HEK293T (cell line): Measurements from ENCODE around the gene MS4A4E.
"Not testable (repeated sequence)": the region's sequence is repeated elsewhere in the genome, so short reads cannot be mapped to it uniquely, and the experiment has no call there.

Experiments used
- CTCF ChIA-PET: fragments of 350-600 bp; formaldehyde crosslinking; extraction: SDS; loops from one replicate; lab custom pipeline; 2021; ENCODE audit warnings: antibody characterized with exemption, inconsistent platforms; lab: Yijun Ruan, JAX
- POLR2A ChIA-PET: fragments of 350-600 bp; formaldehyde crosslinking; extraction: SDS; loops from one replicate; lab custom pipeline; 2020; ENCODE audit warnings: antibody characterized with exemption, inconsistent platforms; lab: Yijun Ruan, JAX
- DNase-seq: peaks from one replicate; pipeline ENCODE4 v3.0.0; 2012; ENCODE audit warnings: mixed read lengths; ENCODE audit errors: extremely low spot score
- ARNT ChIP-seq: fragments of 450-650 bp; IDR thresholded peaks from 2 replicates; pipeline ENCODE4 v1.6.1; 2017; ENCODE audit warnings: mild to moderate bottlenecking
- BHLHE40 ChIP-seq: fragments of 450-650 bp; IDR thresholded peaks from 2 replicates; pipeline ENCODE4 v1.6.1; 2016; ENCODE audit warnings: mild to moderate bottlenecking, moderate library complexity, borderline replicate concordance
- CTBP1 ChIP-seq: fragments of 450-650 bp; IDR thresholded peaks from 2 replicates; pipeline ENCODE4 v1.6.1; 2016; ENCODE audit warnings: borderline replicate concordance
- ELF4 ChIP-seq: fragments of 450-650 bp; IDR thresholded peaks from 2 replicates; pipeline ENCODE4 v1.6.1; 2017; ENCODE audit warnings: antibody characterized with exemption
- FOXA1 ChIP-seq: fragments of 450-650 bp; IDR thresholded peaks from 2 replicates; pipeline ENCODE4 v1.6.1; 2016; ENCODE audit warnings: mild to moderate bottlenecking
- FOXK2 ChIP-seq: fragments of 450-650 bp; IDR thresholded peaks from 2 replicates; pipeline ENCODE4 v1.6.1; 2016; ENCODE audit warnings: mild to moderate bottlenecking
- FOXM1 ChIP-seq: fragments of 450-650 bp; IDR thresholded peaks from 2 replicates; pipeline ENCODE4 v1.6.1; 2017; ENCODE audit warnings: mild to moderate bottlenecking, borderline replicate concordance
- HDGF ChIP-seq: fragments of 450-650 bp; IDR thresholded peaks from 2 replicates; pipeline ENCODE4 v1.6.1; 2017; ENCODE audit warnings: antibody characterized with exemption, borderline replicate concordance
- L3MBTL2 ChIP-seq: fragments of 450-650 bp; conservative IDR thresholded peaks from 2 replicates; pipeline ENCODE4 v1.6.1; 2016; ENCODE audit warnings: mild to moderate bottlenecking
- LEF1 ChIP-seq: fragments of 450-650 bp; IDR thresholded peaks from 2 replicates; pipeline ENCODE4 v1.6.1; 2017; ENCODE audit warnings: mild to moderate bottlenecking, borderline replicate concordance
- NFRKB ChIP-seq: fragments of 450-650 bp; IDR thresholded peaks from 2 replicates; pipeline ENCODE4 v1.6.1; 2016; ENCODE audit warnings: mild to moderate bottlenecking, moderate library complexity
- SP1 ChIP-seq: fragments of 450-650 bp; IDR thresholded peaks from 2 replicates; pipeline ENCODE4 v1.6.1; 2017
- SUZ12 ChIP-seq: fragments of 450-650 bp; IDR thresholded peaks from 2 replicates; pipeline ENCODE4 v1.6.1; 2016; ENCODE audit warnings: mild to moderate bottlenecking
- TARDBP ChIP-seq: fragments of 450-650 bp; IDR thresholded peaks from 2 replicates; pipeline ENCODE4 v1.6.1; 2016
- ZNF384 ChIP-seq: fragments of 450-650 bp; IDR thresholded peaks from 2 replicates; pipeline ENCODE4 v1.6.1; 2016
- TF ChIP-seq, protein P1 (sequence below): fragments of 450-650 bp; IDR thresholded peaks from 2 replicates; pipeline ENCODE4 v1.6.1; 2016

The MS4A4E gene

DNA sequence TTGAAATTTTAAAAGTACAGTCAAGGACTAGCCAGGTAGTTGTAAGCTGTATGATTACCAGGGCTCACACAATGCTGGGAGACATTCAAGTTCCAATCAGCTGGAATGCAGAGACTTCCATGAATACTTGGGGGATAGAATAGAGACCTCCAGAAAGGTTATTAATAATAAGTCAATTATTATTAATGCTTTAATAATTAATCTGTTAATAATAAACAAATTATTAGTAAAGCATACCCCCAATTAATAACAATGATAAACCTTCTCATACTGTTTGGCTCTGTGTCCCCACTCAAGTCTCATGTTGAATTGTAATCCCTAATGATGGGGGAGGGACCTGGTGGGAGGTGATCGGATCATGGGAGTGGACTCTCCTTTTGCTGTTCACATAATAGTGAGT lies 45.5 kb downstream of the MS4A4E start:
- DNase-seq = no peak
- POLR2A ChIA-PET = no interaction called here
- TF ChIP-seq ARNT (no peak), FOXK2 (no peak), L3MBTL2 (no peak)
- CTCF ChIA-PET = no interaction called here

DNA sequence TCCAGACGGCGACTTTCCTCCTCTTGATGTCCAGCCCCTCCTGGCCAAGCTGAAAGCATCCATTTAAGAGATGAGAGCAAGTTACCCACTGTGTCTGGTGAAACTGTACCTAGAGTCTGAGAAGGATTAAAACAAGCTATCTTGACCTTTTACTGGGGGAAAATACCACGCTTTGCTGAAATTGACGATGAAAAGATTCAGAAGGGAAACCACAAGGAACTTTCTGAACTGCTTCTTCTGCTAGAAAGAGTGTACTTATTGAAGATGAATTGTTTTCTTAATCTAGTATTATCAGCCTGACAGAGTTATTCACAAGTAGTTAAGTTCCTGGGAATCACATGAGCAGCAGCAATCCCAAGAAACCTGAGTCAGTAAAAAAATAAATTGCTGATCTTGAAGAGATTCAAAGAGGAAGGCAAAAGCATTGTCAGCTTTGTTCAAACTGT lies 47.0 kb downstream of the MS4A4E start:
- CTCF ChIA-PET = no interaction called here
- DNase-seq = no peak
- TF ChIP-seq CTBP1 (no peak), ELF4 (no peak), NFRKB (no peak), SP1 (no peak), L3MBTL2 (no peak)
- POLR2A ChIA-PET = no interaction called here

DNA sequence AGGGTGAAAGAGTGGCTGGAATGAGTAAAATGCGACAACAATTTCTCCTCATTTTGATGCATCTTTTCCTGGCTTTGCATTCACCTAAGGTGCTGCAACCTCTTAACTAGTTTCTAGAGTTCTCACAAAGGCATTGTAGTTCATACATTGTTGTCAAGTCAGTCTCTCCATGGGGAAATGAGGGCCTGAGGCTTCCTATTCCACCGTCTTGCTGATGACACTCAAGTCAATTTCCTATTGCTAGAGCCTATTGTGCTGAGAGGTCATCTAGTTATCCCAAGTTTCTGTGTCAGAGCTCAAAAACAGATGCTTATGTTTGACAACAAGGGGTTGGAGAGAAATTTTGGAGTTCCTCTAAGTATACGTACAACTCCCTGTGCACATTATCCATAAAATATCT lies 48.4 kb downstream of the MS4A4E start:
- TF ChIP-seq LEF1 = no peak
- no peak for TF ChIP-seq HDGF
- no peak for DNase-seq
- POLR2A ChIA-PET = no interaction called here
- CTCF ChIA-PET = interaction anchor here (1.3 kb wide), 1 partner anchor 15 kb away, joined by 3 read pairs; no protein-coding TSS in a partner anchor

DNA sequence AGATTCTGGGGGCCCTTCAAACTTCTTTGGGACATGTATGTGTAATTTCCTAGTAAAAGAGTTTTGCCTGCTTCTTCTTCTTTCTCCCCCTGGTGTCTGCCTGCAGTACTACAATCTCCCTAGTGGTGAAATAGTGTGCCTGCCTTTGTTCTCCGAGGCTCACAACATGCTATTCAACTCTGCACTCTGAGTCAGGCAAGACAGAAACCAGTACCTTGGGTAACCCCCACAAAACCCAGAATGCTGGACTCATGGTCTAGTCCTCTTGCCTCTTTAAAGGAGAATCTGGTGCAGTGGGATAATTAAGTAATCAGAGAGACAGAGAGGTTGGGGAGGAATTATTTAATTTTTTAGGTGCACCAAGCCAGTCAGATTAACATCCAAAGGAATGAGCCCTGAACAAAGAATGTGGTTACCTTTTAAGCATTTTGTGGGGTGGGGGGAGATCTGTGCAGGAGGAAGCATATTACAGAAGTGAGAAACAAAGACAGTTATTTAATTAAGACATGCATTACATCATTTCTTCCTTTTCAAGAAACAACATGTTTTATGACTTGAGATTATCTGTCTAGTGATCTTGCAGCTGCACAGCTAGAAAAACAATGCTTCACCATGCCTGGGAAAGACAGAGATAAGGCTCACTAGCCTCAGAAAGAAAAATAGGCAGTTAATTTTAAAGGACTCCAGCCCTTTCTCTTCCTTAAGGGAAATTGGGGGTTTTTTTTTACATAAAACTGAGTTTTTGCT lies 49.1 kb downstream of the MS4A4E start:
- CTCF ChIA-PET = interaction anchor here (1.3 kb wide), 1 partner anchor 14 kb away, joined by 3 read pairs; no protein-coding TSS in a partner anchor
- TF ChIP-seq ARNT (no peak), LEF1 (no peak), L3MBTL2 (no peak), FOXM1 (no peak), BHLHE40 (no peak), ZNF384 (no peak), HDGF (no peak), SUZ12 (no peak), CTBP1 (no peak), FOXA1 (no peak), SP1 (no peak), TARDBP (no peak), ELF4 (no peak), FOXK2 (no peak), NFRKB (no peak)
- TF ChIP-seq, protein P1, sequence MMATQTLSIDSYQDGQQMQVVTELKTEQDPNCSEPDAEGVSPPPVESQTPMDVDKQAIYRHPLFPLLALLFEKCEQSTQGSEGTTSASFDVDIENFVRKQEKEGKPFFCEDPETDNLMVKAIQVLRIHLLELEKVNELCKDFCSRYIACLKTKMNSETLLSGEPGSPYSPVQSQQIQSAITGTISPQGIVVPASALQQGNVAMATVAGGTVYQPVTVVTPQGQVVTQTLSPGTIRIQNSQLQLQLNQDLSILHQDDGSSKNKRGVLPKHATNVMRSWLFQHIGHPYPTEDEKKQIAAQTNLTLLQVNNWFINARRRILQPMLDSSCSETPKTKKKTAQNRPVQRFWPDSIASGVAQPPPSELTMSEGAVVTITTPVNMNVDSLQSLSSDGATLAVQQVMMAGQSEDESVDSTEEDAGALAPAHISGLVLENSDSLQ = no peak
- DNase-seq = peak; percentile 52
- POLR2A ChIA-PET = no interaction called here

DNA sequence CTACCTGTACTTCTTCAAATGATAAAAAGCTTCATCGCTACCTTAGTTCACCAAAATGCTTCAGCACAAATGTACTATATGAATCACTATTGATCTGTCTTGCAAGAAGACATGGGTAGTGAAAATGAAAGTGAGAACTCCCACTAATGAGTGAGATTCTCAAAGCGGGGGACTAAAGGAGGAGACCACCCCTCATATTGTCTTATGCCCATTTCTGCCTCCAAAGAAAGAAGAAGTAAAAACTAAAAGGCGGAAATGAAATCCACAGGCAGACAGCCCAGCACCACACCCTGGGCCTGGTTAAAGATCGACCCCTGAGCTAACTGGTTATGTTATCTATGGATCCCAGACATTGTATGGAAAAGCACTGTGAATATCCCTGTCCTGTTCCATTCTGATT lies 50.4 kb downstream of the MS4A4E start:
- POLR2A ChIA-PET, DNase-seq: not testable (repeated sequence)
- CTCF ChIA-PET = interaction anchor here (0.6 kb wide), 1 partner anchor 267 kb away, joined by 4 read pairs; no protein-coding TSS in a partner anchor

DNA sequence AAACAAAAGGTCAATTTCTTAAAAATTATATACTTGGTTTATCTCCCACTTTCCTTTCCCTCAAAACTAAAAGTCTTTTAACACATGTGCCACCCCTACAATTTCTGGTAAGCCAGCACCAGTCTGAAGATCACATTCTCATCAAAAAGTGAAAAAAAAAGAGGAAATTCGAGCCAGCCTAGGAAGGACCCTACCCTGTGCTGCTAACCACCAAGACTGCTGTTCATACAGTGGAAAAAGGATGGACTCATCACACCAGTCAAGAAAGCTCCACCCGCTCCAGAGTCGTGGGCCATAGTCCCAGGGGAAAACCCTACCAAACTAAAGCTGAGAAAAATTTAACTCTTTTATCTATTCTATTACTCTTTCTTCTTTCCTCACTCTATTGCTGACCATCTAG lies 54.5 kb downstream of the MS4A4E start:
- CTCF ChIA-PET, POLR2A ChIA-PET, DNase-seq: not testable (repeated sequence)

DNA sequence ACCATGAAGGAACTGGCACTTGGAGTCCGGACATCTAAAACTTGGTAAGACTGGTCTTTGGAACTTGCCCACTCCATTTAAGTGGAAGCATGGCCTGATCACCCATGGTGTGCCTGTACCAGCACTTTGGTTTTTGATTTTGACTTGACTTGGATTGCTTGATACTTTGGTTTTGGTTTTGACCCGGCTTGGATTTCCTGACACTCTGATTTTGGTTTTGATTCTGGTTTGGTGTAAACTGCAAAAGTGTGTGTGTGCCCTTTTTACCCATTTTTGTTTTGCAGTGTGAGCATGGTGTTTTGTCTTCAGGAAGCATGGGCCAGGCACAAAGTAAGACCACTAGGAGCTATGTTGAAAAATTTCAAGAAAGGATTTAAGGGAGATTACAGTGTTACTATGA lies 56.8 kb downstream of the MS4A4E start:
- CTCF ChIA-PET = interaction anchor here (0.6 kb wide), 1 partner anchor 251 kb away, joined by 3 read pairs; no protein-coding TSS in a partner anchor
- DNase-seq, POLR2A ChIA-PET: not testable (repeated sequence)

DNA sequence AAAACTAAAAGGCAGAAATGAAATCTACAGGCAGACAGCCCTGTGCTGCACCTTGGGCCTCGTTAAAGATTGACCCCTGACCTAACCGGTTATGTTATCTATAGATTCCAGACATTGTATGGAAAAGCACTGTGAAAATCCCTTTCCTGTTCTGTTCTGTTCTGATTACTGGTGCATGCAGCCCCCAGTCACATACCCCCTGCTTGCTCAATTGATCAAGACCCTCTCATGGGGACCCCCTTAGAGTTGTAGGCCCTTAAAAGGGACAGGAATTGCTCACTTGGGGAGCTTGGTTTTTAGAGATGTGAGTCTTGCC lies 57.5 kb downstream of the MS4A4E start:
- CTCF ChIA-PET = interaction anchor here (0.6 kb wide), 1 partner anchor 250 kb away, joined by 3 read pairs; no protein-coding TSS in a partner anchor
- DNase-seq, POLR2A ChIA-PET: not testable (repeated sequence)

DNA sequence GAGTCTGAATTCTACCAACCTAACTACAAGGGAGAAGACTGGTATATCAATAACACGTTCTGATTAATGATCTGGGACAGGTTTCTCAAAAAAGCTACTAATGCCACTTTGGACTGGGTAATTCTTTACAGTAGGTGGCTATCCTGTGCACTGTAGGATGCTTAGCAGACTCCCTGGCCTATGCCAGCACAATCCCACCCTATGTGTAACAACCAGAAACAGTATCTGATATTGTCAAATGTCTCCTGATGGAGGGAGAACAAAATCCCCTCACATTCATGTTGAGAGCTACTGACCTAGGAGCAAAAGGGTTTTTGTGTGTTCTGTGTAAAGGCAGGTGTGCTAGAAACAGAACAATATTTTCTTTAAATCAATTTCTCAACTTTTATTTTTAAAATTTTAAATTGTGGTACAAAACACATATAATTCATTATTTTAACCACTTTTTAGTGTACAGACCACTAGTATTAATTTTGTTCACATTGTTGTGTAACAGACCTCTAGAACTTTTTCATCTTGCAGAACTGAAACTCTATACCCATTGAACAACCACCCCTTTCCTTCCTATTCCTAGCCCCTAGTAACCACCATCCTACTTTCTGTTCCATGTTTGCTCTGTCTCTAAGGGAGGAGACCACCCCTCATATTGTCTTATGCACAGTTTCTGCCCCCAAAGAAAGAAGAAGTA lies 58.0 kb downstream of the MS4A4E start:
- POLR2A ChIA-PET = no interaction called here
- no peak for DNase-seq
- CTCF ChIA-PET = no interaction called here
- TF ChIP-seq LEF1 (no peak), SP1 (no peak), ARNT (no peak), BHLHE40 (no peak), NFRKB (no peak), L3MBTL2 (no peak), ELF4 (no peak), FOXM1 (no peak), SUZ12 (no peak), CTBP1 (no peak), HDGF (no peak), ZNF384 (no peak)
- TF ChIP-seq, protein P1 = no peak
